NCI-H1092 treated with DMSO at 0.1 percent for 48 hours (cell line): ENCODE data around the gene MANEAL.
"Not testable (repeated sequence)": the region's sequence is repeated elsewhere in the genome, so short reads cannot be mapped to it uniquely, and the experiment has no call there.

ENCODE experiments used
- DNase-seq: peaks from one replicate; lab custom pipeline; 2025; lab: John Stamatoyannopoulos, UW

MANEAL gene, protein sequence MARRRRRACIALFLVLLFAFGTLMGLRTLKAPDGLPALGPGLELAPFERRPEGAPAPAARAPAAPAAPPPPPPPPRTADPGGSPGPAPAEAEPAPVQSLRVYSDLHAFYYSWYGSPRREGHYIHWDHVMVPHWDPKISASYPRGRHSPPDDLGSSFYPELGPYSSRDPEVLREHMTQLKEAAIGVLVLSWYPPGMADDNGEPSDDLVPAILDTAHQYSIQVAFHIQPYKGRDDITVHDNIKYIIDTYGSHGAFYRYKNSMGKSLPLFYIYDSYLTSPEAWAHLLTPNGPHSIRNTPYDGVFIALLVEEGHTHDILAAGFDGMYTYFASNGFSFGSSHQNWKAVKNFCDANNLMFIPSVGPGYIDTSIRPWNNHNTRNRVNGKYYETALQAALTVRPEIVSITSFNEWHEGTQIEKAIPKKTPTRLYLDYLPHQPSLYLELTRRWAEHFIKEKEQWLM

GRCh38 chr1:37793773-37794371 is at the start of gene MANEAL:
Gene MANEAL (plus strand): TSS chr1:37793847. CDS start chr1:37794183, 336 bp downstream.
- DNase-seq = peak; percentile 70

- no peak for DNase-seq
Measured at GRCh38 chr1:37746806-37747205, 46.8 kb upstream of the MANEAL start.

DNA sequence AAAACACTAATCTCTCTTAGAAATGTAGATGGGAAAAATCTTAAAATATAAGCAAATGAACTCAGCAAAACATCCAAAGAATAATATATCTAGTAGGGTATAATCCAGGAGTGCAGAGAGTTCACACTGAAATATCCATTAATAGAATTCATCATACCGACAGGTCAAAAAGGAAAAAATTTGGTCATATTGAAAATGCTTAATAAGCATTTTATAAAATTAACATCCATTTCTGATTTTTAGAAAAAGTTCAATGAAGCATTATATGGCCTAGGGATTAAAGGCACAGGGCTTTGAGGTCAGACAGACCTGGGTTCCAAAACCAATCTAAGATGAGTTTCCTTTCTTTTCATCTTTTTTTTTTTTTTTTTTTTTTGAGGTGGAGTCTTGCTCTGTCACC is 45.1 kb upstream of the MANEAL start:
- DNase-seq = no peak

DNA sequence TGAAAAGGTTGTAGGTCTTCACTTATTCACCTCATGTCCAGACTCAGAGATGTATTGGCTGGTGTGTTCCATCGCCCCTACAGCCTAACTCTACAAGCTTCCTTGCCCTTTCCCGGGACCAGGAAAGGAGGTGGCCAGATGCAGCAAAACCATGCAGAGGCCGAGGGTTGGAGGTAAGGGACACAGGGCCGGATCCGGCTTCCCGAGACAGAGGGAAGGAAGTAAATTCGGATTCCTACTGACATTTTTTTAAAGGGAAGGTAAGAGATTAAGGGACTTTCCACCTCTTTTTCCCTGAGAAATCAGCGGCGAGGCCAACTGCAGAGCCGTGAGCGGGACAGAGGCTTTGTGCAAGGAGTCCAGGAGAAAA is 41.4 kb upstream of the MANEAL start:
- no peak for DNase-seq

DNA sequence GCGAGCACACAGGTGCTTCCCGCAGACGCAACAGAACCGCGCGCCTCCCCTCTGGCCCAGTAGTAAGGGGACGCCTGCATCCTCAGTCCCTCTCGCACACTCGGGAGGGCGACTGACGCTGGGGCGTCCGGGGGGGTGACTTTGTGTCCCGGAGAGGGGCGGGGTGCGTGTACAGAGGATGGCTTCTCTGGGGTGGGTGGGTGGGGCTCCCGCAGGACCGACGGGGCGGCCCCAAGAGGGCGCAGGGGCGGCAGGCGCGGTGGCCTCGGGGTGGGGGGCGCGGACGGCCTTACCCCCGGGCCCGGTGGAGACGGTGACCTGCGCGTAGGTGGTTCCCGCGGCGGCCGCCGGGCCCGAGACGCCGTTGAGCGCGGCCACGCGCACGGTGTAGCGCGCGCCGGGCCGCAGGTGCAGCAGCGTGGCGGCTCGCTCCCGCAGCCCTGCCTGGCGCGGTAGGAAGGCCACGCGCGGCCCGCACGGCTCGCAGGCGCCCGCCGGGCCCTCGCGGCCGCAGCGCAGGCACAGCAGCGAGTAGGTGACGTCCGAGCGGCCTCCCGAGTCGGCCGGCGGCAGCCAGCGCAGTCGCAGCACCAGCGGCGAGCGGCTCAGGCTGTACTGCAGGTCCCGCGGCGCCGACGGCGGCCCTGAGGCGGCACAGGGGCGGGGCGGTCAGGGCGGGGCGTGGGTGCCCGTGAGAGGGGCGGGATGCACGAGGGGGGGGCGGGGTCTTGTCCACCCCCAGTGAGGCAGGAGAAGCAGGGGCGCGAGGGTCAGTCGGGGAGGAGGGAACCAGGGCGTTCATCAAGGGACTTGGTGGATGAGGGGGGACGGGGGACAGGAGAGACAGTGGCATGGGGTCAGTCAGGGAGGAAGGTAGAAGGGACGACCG is 40.8 kb upstream of the MANEAL start:
- peak; percentile 54 for DNase-seq

DNA sequence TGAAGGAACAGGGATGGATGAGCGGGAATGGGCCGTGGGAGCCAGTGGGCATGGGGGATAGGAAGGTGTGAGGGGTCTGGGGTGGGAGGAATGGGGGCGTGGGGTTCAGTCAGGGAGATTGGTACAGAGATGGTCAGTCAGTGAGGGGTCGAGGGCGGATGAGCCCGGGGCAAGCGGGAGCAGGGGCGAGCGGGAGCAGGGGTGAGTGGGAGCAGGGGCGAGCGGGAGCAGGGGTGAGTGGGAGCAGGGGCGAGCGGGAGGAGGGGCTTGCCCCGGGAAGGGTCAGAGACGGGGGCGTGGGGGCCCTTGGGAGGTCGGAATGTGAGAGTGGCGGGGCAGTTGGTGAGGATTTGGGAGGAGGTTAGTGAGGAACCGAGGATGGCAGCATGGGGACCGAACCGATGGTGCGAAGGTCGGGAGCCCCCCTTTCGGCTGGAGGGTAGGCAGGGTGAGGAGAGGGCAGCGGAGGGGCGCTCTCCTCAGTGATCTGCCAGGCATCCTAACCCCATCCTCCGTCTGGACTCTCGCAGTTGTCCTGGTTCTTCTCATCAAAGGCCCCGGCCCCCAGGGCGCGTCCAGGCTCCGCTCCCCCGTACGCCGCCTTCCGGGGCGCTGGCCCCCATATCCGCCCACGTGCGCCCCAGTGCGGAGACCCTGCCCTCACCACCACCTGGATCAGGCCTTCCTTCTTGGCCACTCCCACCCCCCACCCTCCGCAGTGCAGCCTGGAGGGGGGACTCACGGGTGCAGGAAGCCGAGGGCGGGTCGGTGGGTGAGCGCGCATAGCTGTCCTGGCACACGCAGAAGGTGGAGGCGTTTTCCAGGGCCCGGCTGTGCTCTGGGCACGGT is 40.0 kb upstream of the MANEAL start:
- DNase-seq = no peak

GRCh38 chr1:37755290-37755689 is 38.4 kb upstream of the MANEAL start:
- DNase-seq = no peak

DNA sequence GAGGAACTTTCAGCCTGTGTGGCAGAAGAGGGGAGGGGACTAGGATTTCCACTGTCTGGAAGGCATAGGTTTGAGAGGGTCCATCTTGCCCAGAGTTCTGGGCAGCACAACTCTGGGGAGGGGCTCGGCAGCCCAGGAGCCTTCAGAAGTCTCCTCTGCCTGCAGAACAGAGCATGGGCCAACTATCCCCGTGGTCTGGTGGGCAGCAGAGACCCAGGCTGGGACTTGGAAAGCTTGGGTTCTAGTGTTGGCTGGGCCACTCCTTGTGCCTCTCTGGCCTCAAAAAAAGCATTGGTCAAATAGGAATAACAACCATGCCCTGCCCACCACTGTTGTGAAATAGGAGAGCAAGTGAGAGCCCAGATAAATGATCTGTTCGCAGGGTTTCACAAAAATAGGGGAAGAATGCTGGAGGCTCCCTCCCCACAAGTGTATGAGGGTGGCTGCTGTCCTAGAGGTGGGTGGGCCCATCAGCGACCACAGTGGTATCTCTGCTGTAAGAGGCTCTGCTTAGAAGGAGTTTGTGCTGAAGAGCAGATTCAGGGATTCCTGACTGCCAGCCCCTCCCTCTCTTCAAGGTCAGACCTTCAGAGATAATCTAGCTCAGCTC is 37.6 kb upstream of the MANEAL start:
- no peak for DNase-seq

GRCh38 chr1:37759451-37759850 is 34.2 kb upstream of the MANEAL start:
- no peak for DNase-seq

GRCh38 chr1:37761416-37762095 is 32.1 kb upstream of the MANEAL start:
- no peak for DNase-seq

DNA sequence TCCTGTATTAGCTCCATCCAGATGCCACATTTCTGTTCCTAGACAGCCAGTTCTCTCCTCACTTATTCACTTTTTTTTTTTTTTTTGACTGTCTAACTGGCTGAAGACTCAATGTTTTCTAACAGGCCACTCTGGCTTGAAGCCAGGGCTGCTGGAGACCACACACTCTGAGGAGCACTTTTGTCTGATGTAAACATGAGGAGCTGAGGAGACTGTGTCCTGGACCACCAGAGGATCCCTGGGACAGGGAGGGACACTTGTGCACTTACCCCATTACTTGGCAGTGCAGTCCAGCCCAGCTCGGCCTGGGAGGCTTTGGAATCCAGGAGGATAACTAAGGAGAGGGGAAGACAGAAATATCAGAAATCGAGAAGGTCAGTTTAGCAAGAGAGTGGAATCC is 31.1 kb upstream of the MANEAL start:
- DNase-seq = no peak

DNA sequence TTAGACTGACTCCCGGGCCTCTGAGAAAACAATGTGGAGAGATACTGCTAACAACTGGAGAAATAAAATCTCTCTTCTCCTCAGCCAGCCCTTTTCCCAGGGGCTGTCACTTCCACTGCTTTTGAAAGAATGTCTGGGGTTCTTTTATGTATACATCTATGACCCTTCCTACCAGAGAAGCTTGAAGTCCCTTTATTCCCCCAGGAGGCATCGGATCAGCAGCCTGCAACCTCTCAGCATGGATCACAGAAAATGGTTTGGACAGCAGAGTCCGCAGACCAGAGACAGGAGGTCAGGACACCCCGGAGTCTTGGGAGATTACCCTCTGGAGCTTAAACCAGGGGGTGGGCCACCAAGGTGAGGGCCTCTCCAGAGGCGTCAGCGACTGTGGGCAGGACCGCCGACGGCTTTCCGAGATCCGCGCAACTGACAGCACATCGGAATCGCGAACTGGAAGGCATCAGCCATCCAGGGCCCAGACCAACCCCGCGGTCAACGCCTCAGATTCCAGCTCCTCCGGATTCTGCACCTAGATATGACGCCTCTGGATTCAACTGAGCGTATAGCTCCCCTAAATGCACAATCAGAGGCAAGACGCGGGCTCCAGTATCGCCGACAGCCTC is 29.7 kb upstream of the MANEAL start:
- DNase-seq = no peak

- peak; percentile 37 for DNase-seq
Measured at GRCh38 chr1:37764414-37764825, 29.2 kb upstream of the MANEAL start.

DNA sequence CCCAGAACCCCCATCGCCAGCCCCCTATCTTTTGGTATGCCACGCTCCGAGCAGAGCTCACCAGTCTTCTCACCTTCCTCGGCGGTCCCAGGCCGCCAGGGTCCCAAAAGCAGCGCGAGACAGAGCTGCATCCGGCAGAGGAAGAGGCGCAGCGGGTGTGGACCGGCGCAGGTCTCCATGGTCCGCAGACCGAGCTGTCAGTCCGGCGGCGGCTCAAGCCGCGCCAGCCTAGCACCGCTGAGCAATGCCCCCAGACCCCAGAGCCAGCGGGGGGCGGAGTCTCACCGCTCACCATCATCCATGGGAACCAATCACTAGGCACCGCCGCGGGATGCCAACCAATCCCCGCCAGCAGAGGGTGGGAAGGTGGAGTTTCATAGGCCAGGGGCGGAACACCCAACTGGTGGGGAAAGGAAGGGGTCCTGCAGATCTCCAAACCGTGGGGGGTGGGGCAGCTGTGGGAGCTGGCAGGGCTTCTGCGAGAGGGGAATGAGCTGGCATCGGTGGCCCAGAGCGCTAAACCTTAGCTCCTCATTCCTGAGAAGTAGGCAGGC is 28.7 kb upstream of the MANEAL start, which contains the start of gene EPHA10:
TSS of gene EPHA10 (minus strand) at position 233 of the 554 bp plus-strand sequence. CDS start at position 179, 54 bp downstream.
- DNase-seq = peak; percentile 88

- DNase-seq = peak; percentile 20
Measured at GRCh38 chr1:37765916-37766664, 27.6 kb upstream of the MANEAL start.

DNA sequence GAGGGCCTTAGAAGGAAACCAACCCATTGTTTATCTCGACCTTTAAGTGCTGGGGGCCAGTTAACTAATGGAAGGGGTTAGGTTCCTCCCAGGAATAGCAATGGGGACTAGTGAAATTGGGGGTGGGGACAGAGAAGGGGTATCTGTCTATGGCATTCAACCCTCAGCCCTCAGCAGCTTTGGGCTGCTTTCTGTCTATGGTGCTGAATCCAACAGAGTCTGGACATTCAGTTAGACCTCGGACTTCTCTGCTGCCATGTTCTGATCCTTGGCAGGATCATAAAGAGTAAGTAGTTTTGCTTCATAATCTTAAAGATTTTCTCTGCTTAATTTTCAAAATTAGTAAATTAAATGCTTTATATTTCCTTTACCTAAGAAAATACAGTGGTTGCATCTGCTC is 26.2 kb upstream of the MANEAL start:
- DNase-seq = no peak

- DNase-seq = not testable (repeated sequence)
Measured at GRCh38 chr1:37771440-37771839, 22.2 kb upstream of the MANEAL start.

- no peak for DNase-seq
Measured at GRCh38 chr1:37776946-37777516, 16.6 kb upstream of the MANEAL start.

DNA sequence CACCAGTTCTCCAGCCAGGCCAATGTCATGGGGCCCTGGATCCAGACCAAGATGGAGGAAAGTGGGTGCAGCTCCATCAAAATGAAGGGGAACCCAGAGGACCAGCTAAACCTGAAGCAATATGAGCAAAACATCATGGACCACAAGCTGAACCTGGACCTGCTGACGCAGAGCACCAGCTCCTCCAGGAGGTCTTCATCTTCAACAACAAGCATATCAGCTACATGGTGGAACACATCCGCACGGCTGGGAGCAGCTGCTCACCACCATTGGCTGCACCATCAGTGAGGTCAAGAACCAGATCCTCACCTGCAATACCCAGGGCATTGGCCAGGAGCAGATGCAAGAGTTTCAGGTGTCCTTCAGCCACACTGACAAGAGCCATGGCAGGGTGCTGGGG is 15.0 kb upstream of the MANEAL start:
- no peak for DNase-seq
